Sciatic nerve (tissue), 2 donors: Measurements from ENCODE around the gene MRO. TPM values are rescaled to one million over a fixed set of nuclear protein-coding genes. Genes with fewer than 3 reads are reported as not detected.
"Not testable (repeated sequence)": the region's sequence is repeated elsewhere in the genome, so short reads cannot be mapped to it uniquely, and the experiment has no call there.

Experiments
- ATAC-seq: fragments of 200-7000 bp; cut with Tn5 transposase; one replicate; pipeline ENCODE4 v1.9.1; 2020; ENCODE audit warnings: mild to moderate bottlenecking, moderate library complexity
- DNase-seq: peaks from one replicate; pipeline ENCODE4 v3.0.0-alpha.2; 2020; ENCODE audit warnings: low spot score
- intact Hi-C: fragments of 100-400 bp; cut with DNase I; formaldehyde crosslinking; loops from one replicate; pipeline ENCODE4 v1.14.2; 2022
- total RNA-seq: library from RNA; stranded (reverse); fragmentation: NEBNext Ultra II Directional; extraction: Animal tissue kit (Norgen Biotek cat#: 25700); gene quantifications from one replicate; pipeline ENCODE4 v1.2.1, GENCODE V29; 2021
- donor health status: DM: no; HTN: no; CAD: no.
- donor health status: DM: no; HTN: no; CAD: no.

Gene MRO
- total RNA-seq, result 2.0 TPM

- peak; percentile 89 for DNase-seq
- peak; percentile 88 for ATAC-seq
- intact Hi-C loops, result no loop called here
Observed at GRCh38 chr18:50819728-50820378, at the start of gene MRO. MRO (minus strand) TSS chr18:50820016; CDS start chr18:50809400, 10,616 bp downstream.

GRCh38 chr18:50869150-50869549 lies 49.3 kb upstream of the MRO start:
- ATAC-seq (no peak), DNase-seq (no peak)
- intact Hi-C loops, result no loop called here

GRCh38 chr18:50866765-50867164 lies 46.9 kb upstream of the MRO start:
- intact Hi-C loops, result no loop called here
- no peak for DNase-seq
- ATAC-seq, result peak; percentile 62

GRCh38 chr18:50863840-50864375 lies 44.1 kb upstream of the MRO start:
- no peak for ATAC-seq
- no peak for DNase-seq
- intact Hi-C loops, result no loop called here

- DNase-seq (no peak), ATAC-seq (peak; percentile 74)
- intact Hi-C loops, result no loop called here
Observed at GRCh38 chr18:50862401-50862800, 42.6 kb upstream of the MRO start.

GRCh38 chr18:50861617-50862016 lies 41.8 kb upstream of the MRO start:
- intact Hi-C loops, result no loop called here
- DNase-seq (no peak), ATAC-seq (no peak)

- intact Hi-C loops, result no loop called here
- ATAC-seq (no peak), DNase-seq (no peak)
Observed at GRCh38 chr18:50859793-50860555, 40.2 kb upstream of the MRO start.

GRCh38 chr18:50857694-50858093 lies 37.9 kb upstream of the MRO start:
- no peak for DNase-seq
- intact Hi-C loops, result no loop called here
- no peak for ATAC-seq

- DNase-seq, intact Hi-C loops, ATAC-seq: not testable (repeated sequence)
Observed at GRCh38 chr18:50857166-50857565, 37.4 kb upstream of the MRO start.

- ATAC-seq, result no peak
- no peak for DNase-seq
- intact Hi-C loops, result no loop called here
Observed at GRCh38 chr18:50855976-50856757, 36.4 kb upstream of the MRO start.

- DNase-seq, result no peak
- intact Hi-C loops, result no loop called here
- ATAC-seq, result peak; percentile 64
Observed at GRCh38 chr18:50853863-50854271, 34.1 kb upstream of the MRO start.

GRCh38 chr18:50850307-50851065 lies 30.7 kb upstream of the MRO start:
- ATAC-seq, result no peak
- DNase-seq, result no peak
- intact Hi-C loops, result no loop called here

- intact Hi-C loops, result no loop called here
- no peak for ATAC-seq
- DNase-seq, result no peak
Observed at GRCh38 chr18:50849419-50849821, 29.6 kb upstream of the MRO start.

GRCh38 chr18:50848991-50849390 lies 29.2 kb upstream of the MRO start:
- DNase-seq (no peak), ATAC-seq (no peak)
- intact Hi-C loops, result no loop called here

GRCh38 chr18:50848061-50848551 lies 28.3 kb upstream of the MRO start:
- ATAC-seq, result no peak

GRCh38 chr18:50847192-50847591 lies 27.4 kb upstream of the MRO start:
- ATAC-seq (no peak), DNase-seq (no peak)
- intact Hi-C loops, result no loop called here

More at GRCh38 chr18:50848061-50848551, 28.3 kb upstream of the MRO start:
- intact Hi-C loops, result no loop called here
- DNase-seq, result no peak

- intact Hi-C loops, result no loop called here
- ATAC-seq (no peak), DNase-seq (no peak)
Observed at GRCh38 chr18:50844960-50845359, 25.1 kb upstream of the MRO start.

GRCh38 chr18:50844554-50844953 lies 24.7 kb upstream of the MRO start:
- DNase-seq, result no peak
- intact Hi-C loops, result no loop called here
- no peak for ATAC-seq

GRCh38 chr18:50842846-50843245 lies 23.0 kb upstream of the MRO start:
- intact Hi-C loops, result no loop called here
- DNase-seq, result no peak
- no peak for ATAC-seq
